ENCODE data around the gene ZNF853. TPM values are rescaled to one million over a fixed set of nuclear protein-coding genes. Genes with fewer than 3 reads are reported as not detected.

ZNF853 gene
- total RNA-seq, 2 donors from 2014 or later, result 12.7 to 31.4 TPM

- Histone ChIP-seq H3K27me3 (replicated peaks; ENCODE audit: insufficient read depth) (no peaks in the 10 kb centered on the region), H3K4me1 (ENCODE audit: control insufficient read depth in 1 of 2, low read depth in 2 of 2) (no peaks in the 10 kb centered on the region), H3K9me3 (no peaks in the 10 kb centered on the region), H3K4me3 (no peak overlapping the region), H3K27ac (no peak overlapping the region), H3K36me3 (peaks cover 43% of the 10 kb centered on the region)
- DNase-seq (ENCODE audit: low spot score), result no peak
- ATAC-seq (ENCODE audit: insufficient number of reproducible peaks, low FRiP score, low read depth), result no peak
- no peak for TF ChIP-seq CTCF (IDR thresholded peaks at IDR 0.05)
These were observed 28.7 kb downstream of the ZNF853 start for GRCh38 chr7:6643915-6644625.

GRCh38 chr7:6644728-6645127, 29.3 kb downstream of the ZNF853 start:
- ATAC-seq (ENCODE audit: insufficient number of reproducible peaks, low FRiP score, low read depth), result no peak

GRCh38 chr7:6646465-6646864, 31.1 kb downstream of the ZNF853 start:
- ATAC-seq (ENCODE audit: insufficient number of reproducible peaks, low FRiP score, low read depth) (no peak), DNase-seq (ENCODE audit: low spot score) (no peak)
- no peak for TF ChIP-seq CTCF (IDR thresholded peaks at IDR 0.05)
- H3K27ac ChIP-seq, result no peak overlapping the region
- H3K27me3 ChIP-seq (replicated peaks; ENCODE audit: insufficient read depth), result no peaks in the 10 kb centered on the region
- H3K9me3 ChIP-seq, result no peaks in the 10 kb centered on the region
- no peaks in the 10 kb centered on the region for H3K4me1 ChIP-seq (ENCODE audit: control insufficient read depth in 1 of 2, low read depth in 2 of 2)
- peaks cover 48% of the 10 kb centered on the region for H3K36me3 ChIP-seq
- H3K4me3 ChIP-seq, result no peak overlapping the region

More at GRCh38 chr7:6644728-6645127, 29.3 kb downstream of the ZNF853 start:
- Histone ChIP-seq H3K27me3 (replicated peaks; ENCODE audit: insufficient read depth) (no peaks in the 10 kb centered on the region), H3K27ac (no peak overlapping the region), H3K9me3 (no peaks in the 10 kb centered on the region), H3K36me3 (peaks cover 47% of the 10 kb centered on the region), H3K4me1 (ENCODE audit: control insufficient read depth in 1 of 2, low read depth in 2 of 2) (no peaks in the 10 kb centered on the region), H3K4me3 (no peak overlapping the region)
- TF ChIP-seq CTCF (IDR thresholded peaks at IDR 0.05), result no peak
- DNase-seq (ENCODE audit: low spot score), result no peak

- no peaks in the 10 kb centered on the region for H3K4me1 ChIP-seq (ENCODE audit: control insufficient read depth in 1 of 2, low read depth in 2 of 2)
- no peak overlapping the region for H3K4me3 ChIP-seq
- no peaks in the 10 kb centered on the region for H3K27me3 ChIP-seq (replicated peaks; ENCODE audit: insufficient read depth)
- TF ChIP-seq CTCF (IDR thresholded peaks at IDR 0.05), result no peak
- no peaks in the 10 kb centered on the region for H3K9me3 ChIP-seq
- no peak for ATAC-seq (ENCODE audit: insufficient number of reproducible peaks, low FRiP score, low read depth)
- peaks cover 49% of the 10 kb centered on the region for H3K36me3 ChIP-seq
- H3K27ac ChIP-seq, result no peak overlapping the region
- DNase-seq (ENCODE audit: low spot score), result no peak
These were observed 31.7 kb downstream of the ZNF853 start for GRCh38 chr7:6647080-6647479.

GRCh38 chr7:6647541-6647940, 32.1 kb downstream of the ZNF853 start:
- no peak for DNase-seq (ENCODE audit: low spot score)
- Histone ChIP-seq H3K36me3 (peaks cover 49% of the 10 kb centered on the region), H3K27ac (no peak overlapping the region)

More at GRCh38 chr7:6647541-6647940, 32.1 kb downstream of the ZNF853 start:
- H3K27me3 ChIP-seq (replicated peaks; ENCODE audit: insufficient read depth), result no peaks in the 10 kb centered on the region
- no peaks in the 10 kb centered on the region for H3K9me3 ChIP-seq
- H3K4me3 ChIP-seq, result no peak overlapping the region
- no peaks in the 10 kb centered on the region for H3K4me1 ChIP-seq (ENCODE audit: control insufficient read depth in 1 of 2, low read depth in 2 of 2)
- no peak for TF ChIP-seq CTCF (IDR thresholded peaks at IDR 0.05)
- ATAC-seq (ENCODE audit: insufficient number of reproducible peaks, low FRiP score, low read depth), result no peak

Data from thoracic aorta (tissue), 2 donors.